GM21576 (cell line): Measurements from ENCODE around the gene SIK3.

ENCODE experiments used
- ATAC-seq: cut with Tn5 transposase; IDR thresholded peaks from one replicate; pipeline ENCODE4 v1.9.1; 2021; ENCODE audit warnings: mild to moderate bottlenecking, moderate library complexity; ENCODE audit not compliant: unreplicated experiment

The SIK3 gene

DNA sequence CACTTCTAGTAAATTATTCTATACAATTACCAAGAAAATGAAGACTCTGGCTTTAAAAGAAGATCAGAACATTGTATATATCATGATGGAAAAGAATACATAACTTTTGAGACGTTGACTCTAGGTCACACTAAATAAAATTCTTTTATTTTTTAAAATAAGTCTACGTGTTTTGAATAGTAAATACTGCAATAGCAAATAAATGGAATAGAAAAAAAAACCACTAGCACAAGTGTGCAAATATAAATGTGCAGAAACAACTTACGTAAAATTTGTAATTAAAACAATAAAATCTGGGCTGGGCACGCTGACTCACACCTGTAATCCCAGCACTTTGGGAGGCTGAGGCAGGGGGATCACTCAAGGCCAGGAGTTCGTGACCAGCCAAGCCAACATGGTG, 17.9 kb downstream of the SIK3 start:
- ATAC-seq, result no peak

DNA sequence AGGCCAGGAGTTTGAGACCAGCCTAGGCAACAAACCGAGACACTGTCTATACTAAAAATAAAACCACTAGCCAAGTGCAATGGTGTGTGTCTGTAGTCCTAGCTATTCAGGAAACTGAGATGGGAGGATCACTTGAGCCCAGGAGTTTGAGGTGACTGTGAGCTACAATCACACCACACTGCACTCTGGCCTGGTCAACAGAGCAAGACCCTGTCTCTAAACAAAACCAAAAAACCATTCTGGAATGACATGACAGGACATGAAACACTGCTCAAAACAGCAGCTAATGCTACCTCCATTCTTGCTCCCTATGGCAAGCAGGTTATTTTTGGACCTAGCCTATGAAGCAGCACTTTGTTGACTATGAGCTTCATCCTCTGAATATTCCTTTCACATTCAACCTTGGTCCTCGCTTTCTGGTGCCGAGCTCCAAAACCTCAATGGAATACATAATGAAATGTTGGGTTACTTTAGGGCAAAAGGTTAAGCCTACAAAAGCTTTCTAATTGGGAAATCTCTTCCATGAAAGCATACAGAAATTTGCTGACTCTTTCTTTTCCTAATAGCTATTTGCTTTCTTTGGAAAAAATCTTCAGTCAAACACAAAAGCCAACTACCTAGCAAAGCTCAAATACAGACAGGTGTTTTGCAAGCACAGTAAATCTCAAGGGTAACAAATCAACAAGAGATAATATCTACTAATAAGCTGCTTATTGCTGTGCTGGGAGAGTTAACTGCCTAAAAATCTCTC, 21.1 kb downstream of the SIK3 start:
- no peak for ATAC-seq

DNA sequence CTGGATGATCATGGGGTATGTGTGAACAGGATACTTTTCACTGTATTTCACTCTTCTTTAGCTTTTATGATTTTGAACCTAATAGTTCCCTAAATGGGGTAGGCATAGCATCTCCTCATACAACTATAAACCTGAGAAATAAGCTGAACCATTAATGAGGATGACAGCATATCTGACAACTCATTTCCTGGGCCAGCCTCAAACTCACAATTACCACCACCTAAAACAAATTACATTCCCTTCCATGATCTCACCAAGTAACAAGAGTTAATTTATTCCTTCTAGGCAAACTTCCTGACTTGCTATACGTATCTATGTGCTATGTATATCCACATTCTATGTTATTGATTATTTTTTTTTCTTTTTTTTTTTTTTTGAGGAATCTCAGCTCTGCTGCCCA, 23.0 kb downstream of the SIK3 start:
- ATAC-seq, result no peak

- ATAC-seq, result no peak
Observed at GRCh38 chr11:117074119-117074518, 24.1 kb downstream of the SIK3 start.

GRCh38 chr11:117073539-117073938, 24.7 kb downstream of the SIK3 start:
- ATAC-seq, result no peak

DNA sequence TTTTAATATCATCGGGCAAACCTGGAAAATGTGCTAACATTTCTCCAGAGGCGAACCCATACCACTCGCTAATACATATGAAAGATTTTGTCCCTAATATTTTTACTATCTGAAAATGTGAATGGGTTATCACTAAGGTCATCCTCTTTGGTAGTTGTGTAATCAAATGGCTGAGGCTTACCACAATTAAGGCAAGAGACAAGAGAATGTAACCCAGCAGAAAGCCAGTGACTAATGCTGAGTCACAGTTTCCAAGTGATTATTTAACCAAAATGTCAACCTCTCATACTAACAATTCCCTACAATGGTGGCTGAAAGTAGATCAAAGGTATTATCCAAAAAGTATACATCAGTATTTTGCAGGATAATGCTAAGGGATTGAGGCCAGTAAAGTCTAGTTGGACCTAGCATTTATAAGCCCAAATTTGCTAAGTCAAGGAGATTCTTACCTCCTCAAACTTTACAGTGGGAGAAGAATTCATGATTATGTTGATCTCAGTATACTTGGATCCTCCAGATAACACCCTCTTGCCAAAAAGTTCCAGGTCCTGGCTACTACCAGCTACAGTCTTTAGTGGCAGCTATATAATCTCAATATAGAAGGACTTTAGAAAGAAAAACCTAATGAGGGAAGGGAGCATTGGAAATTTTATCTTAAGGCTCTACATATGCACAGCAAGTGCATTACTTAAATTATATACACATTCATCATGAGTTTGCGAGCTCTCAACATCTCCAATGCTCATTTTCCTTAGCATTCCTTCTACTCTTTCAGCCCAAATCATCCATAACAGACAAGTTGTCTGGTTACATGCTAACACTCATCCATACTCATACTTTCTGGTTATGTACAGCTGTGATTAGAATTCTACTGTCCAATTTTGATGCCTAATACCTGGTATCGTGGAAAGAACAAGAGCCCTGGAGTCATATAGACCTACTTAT, 25.4 kb downstream of the SIK3 start:
- ATAC-seq, result no peak

GRCh38 chr11:117071344-117071787, 26.9 kb downstream of the SIK3 start:
- no peak for ATAC-seq

GRCh38 chr11:117070016-117070415, 28.2 kb downstream of the SIK3 start:
- ATAC-seq, result no peak

DNA sequence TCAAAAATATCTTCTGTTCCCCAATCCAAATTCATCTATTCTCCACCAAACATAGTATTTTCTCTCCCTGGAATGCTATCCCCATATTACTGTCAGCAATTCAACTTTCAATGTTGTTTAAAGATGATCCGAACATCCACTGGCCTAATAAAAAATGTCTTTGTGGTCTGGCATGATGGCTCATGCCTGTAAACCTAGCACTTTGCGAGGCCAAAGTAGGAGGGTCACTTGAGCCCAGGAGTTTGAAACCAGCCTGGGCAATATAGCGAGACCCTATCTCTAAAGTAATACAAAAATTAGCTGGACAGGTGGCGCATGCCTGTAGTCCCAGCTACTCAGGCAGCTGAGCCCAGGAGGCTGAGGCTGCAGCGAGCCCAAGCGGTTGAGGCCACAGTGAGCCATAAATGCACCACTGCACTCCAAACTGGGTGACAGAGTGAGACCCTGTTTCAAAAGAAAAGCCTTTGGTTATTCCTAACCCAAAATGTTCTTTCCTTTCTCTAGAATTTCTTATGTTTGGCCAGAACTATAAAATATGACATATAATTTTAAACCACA, 29.8 kb downstream of the SIK3 start:
- ATAC-seq, result no peak

- ATAC-seq, result no peak
Observed at GRCh38 chr11:117066959-117067358, 31.3 kb downstream of the SIK3 start.

DNA sequence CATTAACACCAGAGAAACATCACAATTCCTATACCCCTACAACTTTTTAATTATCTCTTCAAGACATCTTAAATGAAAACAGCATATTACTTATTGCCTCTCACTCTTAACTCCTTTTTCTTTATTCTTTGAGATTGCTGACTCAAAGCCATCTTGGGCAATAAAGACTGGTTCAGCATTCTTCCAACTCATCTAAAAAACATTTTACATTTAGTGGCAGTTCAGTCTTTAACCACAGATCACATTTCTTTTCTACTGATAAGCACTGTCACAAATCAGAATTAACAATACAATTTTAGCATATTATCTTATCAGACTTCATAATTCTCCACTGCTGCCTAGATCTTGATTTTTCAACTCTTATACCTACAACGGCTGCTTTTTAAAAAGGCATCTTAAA, 34.0 kb downstream of the SIK3 start:
- ATAC-seq, result no peak

DNA sequence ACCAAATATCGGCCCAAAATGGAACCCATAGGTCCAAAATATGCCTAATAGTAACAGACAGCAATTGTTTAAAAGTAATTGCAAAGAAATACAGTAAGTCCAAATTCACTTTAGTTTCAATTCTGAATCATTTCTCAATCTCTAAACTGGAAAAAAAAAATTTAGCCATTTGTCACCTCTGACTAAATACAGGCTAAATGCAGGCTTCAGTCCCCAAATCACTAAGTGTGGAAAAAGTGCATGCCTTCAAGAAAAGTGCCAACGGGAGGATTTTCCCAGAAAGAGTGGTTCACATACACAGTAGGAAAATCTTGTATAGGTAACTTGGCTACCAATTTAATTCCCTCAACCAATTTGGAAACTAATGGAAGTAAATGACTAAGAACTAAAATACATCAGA, 35.7 kb downstream of the SIK3 start:
- no peak for ATAC-seq

GRCh38 chr11:117061256-117061655, 37.0 kb downstream of the SIK3 start:
- ATAC-seq, result no peak

- no peak for ATAC-seq
Observed at GRCh38 chr11:117059611-117060148, 38.5 kb downstream of the SIK3 start.

- ATAC-seq, result no peak
Observed at GRCh38 chr11:117058761-117059261, 39.4 kb downstream of the SIK3 start.

DNA sequence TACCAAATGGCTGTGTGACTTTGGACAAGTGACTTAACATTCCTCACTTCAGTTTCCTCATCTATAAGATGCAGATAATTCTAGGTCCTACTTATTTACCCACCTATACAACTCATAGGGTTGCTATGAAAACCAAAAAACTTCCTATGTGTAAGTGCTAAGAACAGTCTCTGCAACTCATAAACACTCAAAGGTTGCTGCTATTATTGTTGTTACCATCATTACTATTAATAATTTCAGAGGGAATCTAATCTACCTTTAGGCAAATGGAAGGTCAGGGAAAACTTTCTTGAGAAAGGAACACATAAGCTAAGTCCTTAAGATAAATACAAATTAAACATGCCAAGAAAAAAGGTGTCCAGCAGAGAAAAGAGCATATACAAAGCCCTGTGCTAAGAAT, 40.5 kb downstream of the SIK3 start:
- no peak for ATAC-seq

DNA sequence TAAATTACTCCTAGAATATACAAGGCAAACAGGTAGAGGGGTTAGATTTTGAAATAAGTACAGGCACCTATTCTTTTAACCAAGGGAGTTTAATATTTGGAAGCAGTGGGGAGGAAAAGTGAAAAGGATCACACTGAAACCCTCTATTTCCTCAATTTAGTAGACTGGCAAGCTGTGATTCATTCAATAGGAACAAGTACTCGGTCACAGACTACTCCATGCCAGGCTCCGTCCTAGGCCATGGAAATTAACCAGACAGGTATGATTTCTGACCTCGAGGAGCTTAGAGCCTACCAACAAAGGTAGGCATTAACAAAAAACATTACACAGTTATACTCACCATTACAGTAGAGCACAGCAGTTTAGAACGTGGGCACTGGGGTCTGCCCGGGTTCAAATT, 40.9 kb downstream of the SIK3 start:
- ATAC-seq, result no peak

- no peak for ATAC-seq
Observed at GRCh38 chr11:117055469-117055868, 42.8 kb downstream of the SIK3 start.

DNA sequence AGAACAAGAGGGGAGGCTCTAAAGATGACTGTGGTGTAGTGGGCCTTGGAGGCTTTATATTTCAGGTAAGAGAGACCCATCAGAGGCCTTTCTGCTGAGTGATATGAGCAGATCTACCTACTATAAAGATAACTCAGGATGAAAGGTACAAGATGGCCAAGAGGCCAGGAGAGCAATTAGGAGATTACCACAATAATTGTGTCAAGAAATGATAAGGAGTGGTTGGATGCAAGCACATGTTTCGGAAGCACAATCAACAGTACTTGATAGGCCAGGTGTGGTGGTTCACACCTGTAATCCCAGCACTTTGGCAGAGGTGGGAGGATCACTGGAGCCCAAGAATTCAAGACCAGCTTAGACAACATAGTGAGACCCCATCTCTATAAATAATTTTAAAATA, 43.8 kb downstream of the SIK3 start:
- no peak for ATAC-seq

GRCh38 chr11:117052196-117053149, 45.8 kb downstream of the SIK3 start:
- no peak for ATAC-seq
